DMS79 (cell line): ENCODE measurements around the gene INPP5D.
A peak's percentile ranks its signal among the peaks of the same experiment; 100 is the strongest.
"Not testable (repeated sequence)": the region's sequence is repeated elsewhere in the genome, so short reads cannot be mapped to it uniquely, and the experiment has no call there.

Experiments
- DNase-seq: peaks from one replicate; lab custom pipeline; 2025; lab: John Stamatoyannopoulos, UW

INPP5D gene

DNA sequence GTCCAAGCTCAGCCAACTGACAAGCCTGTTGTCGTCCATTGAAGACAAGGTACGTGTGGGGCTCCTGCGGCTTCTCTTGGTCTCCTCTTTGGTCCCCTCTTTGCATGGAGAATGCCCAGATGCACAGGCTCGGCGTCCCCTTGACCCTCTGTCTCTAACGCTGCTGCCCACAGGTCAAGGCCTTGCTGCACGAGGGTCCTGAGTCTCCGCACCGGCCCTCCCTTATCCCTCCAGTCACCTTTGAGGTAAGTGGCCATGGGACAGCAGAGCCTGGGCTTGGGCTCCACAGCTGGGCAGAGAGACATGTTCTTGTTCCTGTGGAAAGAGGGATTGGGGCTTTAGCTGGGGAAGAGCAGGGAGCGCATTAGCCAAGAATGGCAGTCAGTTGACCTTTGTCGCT, 86.1 kb downstream of the INPP5D start:
- no peak for DNase-seq

DNA sequence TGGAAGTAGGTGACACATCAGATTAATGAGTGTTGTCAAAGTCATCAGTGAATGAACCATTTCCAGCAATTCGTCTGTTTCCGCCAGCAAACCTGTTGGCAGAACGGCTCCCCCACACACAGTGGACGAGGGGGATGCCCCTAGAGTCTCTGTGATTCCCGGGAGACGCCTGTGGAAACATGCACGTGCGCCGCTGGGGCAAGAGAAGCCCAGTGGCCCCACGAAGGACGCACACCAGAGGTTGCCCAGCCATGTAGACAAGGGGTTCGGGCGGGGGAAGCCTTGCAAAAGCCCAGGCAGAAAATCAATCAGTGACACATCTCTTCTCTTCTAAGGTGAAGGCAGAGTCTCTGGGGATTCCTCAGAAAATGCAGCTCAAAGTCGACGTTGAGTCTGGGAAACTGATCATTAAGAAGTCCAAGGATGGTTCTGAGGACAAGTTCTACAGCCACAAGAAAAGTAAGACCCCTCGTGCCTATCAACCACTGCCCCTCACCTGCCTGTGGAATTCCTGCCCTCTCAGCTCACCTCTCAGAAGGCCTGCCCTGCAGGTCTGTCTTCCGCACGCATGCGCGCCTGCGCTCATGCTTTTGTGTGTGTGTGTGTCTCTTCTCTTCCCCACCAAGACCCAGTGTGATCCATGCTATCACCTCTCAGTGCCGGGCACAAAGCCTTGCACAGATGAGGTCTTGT, 87.1 kb downstream of the INPP5D start:
- no peak for DNase-seq

- no peak for DNase-seq
Measured at GRCh38 chr2:233147829-233148167, 87.7 kb downstream of the INPP5D start.

- DNase-seq: no peak
Measured at GRCh38 chr2:233148354-233148753, 88.2 kb downstream of the INPP5D start.

DNA sequence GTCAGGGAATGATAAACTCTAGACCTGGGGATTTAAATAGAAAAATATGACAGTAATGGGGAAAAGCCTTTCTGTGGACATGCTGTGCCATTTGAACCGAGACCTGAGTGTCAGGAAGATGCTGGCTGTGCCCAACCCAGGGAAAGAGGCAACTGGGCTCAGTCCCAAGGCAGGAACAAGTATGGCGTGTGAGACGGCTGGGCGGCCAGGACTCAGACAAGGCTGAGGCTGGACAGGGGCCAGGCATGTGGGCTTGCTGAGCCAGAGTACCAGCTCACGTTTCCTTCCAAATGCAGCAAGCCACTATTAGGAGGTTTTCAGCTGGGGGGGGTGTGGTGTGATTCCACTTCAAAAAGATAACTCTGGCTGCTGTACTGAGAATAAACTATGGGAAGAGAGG, 92.4 kb downstream of the INPP5D start:
- DNase-seq: peak; percentile 6

DNA sequence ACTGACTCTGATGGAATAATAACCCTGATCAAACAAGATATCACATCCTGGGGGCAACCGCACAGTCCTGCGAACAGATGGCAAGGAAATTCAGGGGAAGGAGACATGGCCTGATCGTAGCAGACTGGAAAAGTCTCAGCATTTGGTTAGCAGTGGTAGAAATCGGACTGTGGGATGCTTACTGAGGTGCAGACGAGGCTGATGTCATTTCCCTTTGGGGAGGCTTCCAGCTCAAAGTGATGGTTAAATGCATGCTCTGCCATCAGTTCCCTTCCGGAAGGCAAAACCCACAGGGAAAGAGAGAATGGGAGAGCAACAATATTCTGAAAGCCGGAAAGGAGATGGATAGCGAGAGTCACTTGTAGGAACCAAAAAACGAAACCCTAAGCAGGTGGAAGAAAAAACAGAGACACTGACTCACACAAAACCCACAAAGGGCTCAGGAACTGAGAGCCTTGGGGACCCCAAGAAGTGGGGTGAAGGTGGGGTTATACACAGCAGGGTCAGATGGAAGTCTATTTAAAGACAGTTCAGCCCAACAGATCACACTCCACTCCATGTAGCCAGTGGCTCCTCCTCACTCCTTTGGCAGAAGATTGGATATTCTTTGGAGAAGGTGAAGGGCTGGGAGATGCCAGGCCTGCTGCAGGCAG, 93.1 kb downstream of the INPP5D start:
- no peak for DNase-seq

- no peak for DNase-seq
Measured at GRCh38 chr2:233156001-233156400, 95.9 kb downstream of the INPP5D start.

- not testable (repeated sequence) for DNase-seq
Measured at GRCh38 chr2:233156461-233156860, 96.3 kb downstream of the INPP5D start.

DNA sequence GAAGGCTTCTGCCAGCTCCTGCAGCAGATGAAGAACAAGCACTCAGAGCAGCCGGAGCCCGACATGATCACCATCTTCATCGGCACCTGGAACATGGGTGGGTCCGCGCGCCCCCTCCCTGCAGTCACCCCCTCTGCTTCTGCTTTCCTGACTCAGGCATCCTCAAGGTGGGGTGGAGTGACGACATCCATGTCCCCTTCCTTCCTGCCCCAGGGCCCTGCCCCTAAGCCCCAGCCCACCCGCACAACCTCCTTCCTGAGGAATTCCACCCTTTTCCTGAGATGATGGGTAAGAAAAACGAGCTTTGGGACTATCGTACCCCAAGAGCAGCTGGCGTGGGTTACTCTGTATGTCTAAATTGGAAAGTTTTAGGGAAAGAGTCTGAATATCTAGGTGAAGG, 101.6 kb downstream of the INPP5D start:
- no peak for DNase-seq

DNA sequence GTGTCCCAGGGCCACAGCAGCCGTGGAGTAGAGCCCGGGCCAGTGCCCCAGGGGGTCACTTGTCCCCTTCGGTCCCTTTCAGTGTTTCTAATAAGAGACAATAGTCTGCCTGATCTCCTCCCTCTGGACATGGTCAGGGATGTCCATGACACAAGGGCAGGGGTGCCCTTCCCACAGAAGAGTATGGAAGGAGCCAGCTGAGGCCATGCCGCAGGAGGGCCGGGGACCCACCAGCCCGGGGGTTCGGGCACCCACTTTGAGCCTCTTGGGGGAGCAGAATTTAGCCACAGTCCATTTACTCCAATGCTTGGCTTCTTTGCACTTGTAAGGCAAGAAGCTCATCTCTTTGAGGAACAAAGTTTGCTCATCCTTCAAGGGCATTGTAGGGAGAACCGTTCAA, 102.6 kb downstream of the INPP5D start:
- no peak for DNase-seq

- no peak for DNase-seq
Measured at GRCh38 chr2:233163486-233164103, 103.5 kb downstream of the INPP5D start.

DNA sequence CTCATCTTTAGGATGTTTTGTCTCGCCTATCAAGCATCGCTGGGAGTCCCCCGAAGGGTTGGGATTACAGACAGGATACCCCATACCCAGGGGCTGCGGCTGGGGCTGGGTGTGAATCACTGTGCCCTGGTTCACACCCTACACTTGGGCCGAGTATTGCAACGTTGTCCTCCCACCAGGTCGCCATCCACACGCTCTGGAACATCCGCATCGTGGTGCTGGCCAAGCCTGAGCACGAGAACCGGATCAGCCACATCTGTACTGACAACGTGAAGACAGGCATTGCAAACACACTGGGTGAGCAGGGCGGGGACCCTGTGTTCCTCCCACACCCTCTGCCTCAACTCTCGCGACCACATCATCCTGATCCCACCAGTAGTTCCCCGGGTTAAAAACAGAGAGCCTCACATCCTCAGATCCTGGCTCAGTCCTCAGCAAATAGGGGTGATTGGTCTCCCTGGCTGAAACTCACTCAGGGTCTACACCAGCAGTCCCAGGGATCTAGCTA, 104.0 kb downstream of the INPP5D start:
- no peak for DNase-seq

GRCh38 chr2:233164967-233165366, 104.8 kb downstream of the INPP5D start:
- no peak for DNase-seq

DNA sequence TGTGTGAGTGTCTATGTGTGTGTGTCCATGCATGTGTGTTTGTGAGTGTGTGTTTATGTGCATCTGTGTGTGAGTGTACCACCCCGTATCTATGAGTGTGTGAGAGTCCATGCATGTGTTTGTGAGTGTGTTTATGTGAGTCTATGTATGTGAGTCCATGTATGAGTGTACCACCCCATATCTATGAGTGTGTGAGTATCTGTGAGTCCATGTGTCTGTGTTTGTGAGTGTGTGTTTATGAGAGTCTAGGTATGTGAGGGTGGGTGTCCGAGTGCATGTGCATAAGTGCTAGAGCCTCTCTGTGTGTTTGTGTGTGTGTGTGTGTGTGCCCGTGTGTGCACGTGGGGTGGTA, 105.4 kb downstream of the INPP5D start:
- no peak for DNase-seq

- DNase-seq: no peak
Measured at GRCh38 chr2:233165895-233166661, 105.9 kb downstream of the INPP5D start.

- no peak for DNase-seq
Measured at GRCh38 chr2:233168445-233168844, 108.3 kb downstream of the INPP5D start.

DNA sequence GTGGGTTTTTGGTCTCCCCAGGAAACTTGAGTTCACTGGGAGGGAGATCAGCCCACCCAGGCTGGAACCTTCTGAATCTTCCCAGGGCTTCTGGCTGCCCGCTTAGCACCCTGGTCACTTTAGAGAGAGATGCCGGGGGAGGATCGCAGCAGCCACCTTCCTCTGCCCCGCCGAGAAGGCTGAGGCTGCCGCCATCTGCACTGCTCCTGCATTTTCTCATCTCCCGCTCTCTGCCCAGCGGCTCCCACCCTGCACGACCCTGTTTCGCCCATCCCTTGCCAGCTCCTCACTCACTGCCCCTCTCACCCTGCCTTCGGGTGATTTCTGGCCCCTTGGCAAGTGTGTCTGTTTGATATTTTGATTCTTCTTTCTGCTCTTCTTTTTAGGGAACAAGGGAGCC, 108.8 kb downstream of the INPP5D start:
- DNase-seq: no peak

DNA sequence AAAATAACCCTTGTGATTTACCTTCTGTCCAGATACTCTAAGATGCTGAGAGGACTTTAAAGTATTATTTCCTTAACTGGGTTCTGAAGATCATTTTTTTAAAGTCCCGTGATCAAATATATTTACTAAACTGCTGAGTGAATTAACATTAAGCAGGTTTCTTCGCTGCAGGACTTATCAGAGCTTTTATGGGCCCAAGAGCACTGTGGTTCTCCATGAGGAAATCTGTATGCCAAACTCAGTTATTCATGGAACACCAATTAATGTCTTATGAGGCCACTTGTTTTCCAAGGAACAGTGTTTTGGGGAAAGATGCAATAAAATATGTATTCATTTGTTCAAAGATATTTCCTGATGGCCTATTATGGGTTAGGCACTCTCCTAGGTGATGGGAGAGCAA, 111.2 kb downstream of the INPP5D start:
- DNase-seq: no peak

- no peak for DNase-seq
Measured at GRCh38 chr2:233173115-233173514, 113.0 kb downstream of the INPP5D start.

GRCh38 chr2:233174137-233174536, 114.0 kb downstream of the INPP5D start:
- DNase-seq: no peak

DNA sequence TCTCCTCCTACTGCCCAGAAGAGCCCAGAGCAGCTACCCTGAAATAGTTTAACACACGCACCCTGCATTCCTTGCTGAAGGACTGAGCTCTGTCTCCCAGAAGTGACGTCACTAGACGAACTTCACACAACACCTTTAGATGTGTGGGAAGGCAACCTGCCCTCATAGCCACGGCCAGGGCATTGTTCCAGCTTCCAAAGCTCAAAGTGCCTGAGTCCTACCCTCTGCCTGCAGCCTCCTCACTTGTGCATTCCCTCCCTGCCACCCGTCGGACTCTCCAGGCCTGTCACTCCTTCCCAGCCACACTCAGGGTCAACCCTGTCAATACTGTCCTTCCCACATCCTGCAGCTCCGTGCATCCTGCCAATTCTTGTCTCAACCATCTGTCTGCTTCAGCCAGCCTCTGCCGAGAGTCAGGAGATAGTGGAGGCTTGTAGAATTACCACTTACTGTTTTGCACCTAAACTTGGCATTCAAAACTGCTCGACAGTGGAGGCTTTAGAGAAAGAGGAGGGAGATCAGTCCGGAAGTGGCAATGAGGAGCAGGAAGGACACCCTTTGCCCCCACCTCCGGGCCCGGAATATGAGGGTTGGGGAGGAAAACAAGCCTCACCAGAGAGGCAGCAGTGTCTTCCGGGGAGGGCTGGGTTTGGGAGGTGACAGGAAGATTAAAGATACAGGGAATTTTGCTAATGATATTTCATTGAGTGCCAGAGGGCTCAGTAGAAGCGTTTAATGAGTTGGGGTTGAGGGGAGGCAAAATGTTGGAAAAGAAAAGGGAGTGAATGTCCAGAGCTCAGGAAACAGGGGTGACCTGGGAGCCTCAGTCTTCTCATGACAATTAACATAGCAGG, 119.1 kb downstream of the INPP5D start:
- DNase-seq: no peak

GRCh38 chr2:233179848-233180366, 119.8 kb downstream of the INPP5D start:
- DNase-seq: no peak
